ENCODE data around the gene CHST9. TPM values are rescaled to one million over a fixed set of nuclear protein-coding genes. Genes with fewer than 3 reads are reported as not detected.

Gene CHST9
- total RNA-seq, 1 experiment from 2014 or later: 3.5 TPM

DNA sequence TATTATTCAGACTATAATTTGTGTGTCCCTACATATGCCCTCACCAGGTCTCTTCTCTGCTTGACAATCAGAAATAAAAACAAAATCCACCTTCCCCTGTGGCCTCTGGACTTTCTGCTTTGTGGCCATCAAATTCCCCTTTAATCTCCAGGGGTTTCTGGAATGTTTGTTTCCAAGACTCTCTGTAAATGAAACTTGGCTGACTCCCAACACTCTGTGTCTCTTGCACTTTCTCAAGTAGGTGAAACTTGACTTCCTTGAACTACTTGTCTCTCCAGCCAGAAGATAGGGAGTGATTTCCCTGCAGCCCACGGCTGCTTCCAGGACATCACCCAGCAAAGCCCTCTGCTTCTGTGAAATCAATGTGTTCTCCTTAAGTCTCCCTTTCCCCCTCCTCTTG lies 265.5 kb downstream of the CHST9 start:
- Histone ChIP-seq H2BK120ac (ENCODE audit: low read depth, low read length, poor library complexity, severe bottlenecking) (no peak overlapping the region), H2BK15ac (ENCODE audit: low read depth, low read length) (no peak overlapping the region), H3K27ac (ENCODE audit: insufficient read length, low read depth, low read length) (no peak overlapping the region), H4K8ac (replicated peaks; ENCODE audit: insufficient read length, low read depth, low read length) (no peak overlapping the region), H4K91ac (ENCODE audit: insufficient read length, low read depth, low read length) (no peak overlapping the region), H4K5ac (ENCODE audit: insufficient read length, low read depth, low read length) (no peak overlapping the region), H2BK5ac (ENCODE audit: insufficient read length, low read length) (no peak overlapping the region), H2AFZ (ENCODE audit: low read length) (no peak overlapping the region), H3K9me3 (ENCODE audit: control insufficient read depth, low read depth, low read length) (no peaks in the 10 kb centered on the region), H3K14ac (ENCODE audit: insufficient read depth, low read length) (no peak overlapping the region), H3K23me2 (ENCODE audit: insufficient read length, low read depth, low read length, poor library complexity, severe bottlenecking) (no peaks in the 10 kb centered on the region), H3K4me2 (ENCODE audit: insufficient read depth, insufficient read length, low read length) (no peak overlapping the region), H3K23ac (ENCODE audit: insufficient read length, low read depth, low read length) (no peak overlapping the region), H3K9ac (ENCODE audit: extremely low read depth, insufficient read length, low read length) (no peak overlapping the region), H3K79me1 (ENCODE audit: insufficient read depth, low read depth, low read length, poor library complexity, severe bottlenecking) (no peaks in the 10 kb centered on the region), H3K56ac (ENCODE audit: insufficient read length, low read depth, low read length) (no peak overlapping the region), H3K79me2 (ENCODE audit: insufficient read depth, low read length) (no peaks in the 10 kb centered on the region), H3K27me3 (ENCODE audit: insufficient read depth, low read length) (no peaks in the 10 kb centered on the region), H2BK12ac (ENCODE audit: insufficient read length, low read depth, low read length) (no peak overlapping the region), H2AK5ac (ENCODE audit: insufficient read length, low read length) (no peak overlapping the region), H2BK20ac (ENCODE audit: low read depth, low read length, poor library complexity, severe bottlenecking) (no peak overlapping the region), H3K4me1 (ENCODE audit: insufficient read depth, low read length) (no peaks in the 10 kb centered on the region), H3K18ac (ENCODE audit: insufficient read length, low read depth, low read length) (no peak overlapping the region), H3K4ac (ENCODE audit: low read depth, low read length) (no peak overlapping the region), H4K20me1 (ENCODE audit: control insufficient read depth, insufficient read depth, insufficient read length) (no peaks in the 10 kb centered on the region), H3T11ph (ENCODE audit: low read length) (no peak overlapping the region)
- H3K4me1 Mint-ChIP-seq: peaks cover 0 to 6% of the 10 kb centered on the region in 2 experiments; a peak in 1 of 4 replicates
- no peak overlapping the region for H3K4me3 Mint-ChIP-seq
- no peak for DNase-seq
- H3K9me3 Mint-ChIP-seq: peaks cover 9 to 12% of the 10 kb centered on the region in 2 experiments; a peak in 4 of 5 replicates
- TF ChIP-seq, protein P1, sequence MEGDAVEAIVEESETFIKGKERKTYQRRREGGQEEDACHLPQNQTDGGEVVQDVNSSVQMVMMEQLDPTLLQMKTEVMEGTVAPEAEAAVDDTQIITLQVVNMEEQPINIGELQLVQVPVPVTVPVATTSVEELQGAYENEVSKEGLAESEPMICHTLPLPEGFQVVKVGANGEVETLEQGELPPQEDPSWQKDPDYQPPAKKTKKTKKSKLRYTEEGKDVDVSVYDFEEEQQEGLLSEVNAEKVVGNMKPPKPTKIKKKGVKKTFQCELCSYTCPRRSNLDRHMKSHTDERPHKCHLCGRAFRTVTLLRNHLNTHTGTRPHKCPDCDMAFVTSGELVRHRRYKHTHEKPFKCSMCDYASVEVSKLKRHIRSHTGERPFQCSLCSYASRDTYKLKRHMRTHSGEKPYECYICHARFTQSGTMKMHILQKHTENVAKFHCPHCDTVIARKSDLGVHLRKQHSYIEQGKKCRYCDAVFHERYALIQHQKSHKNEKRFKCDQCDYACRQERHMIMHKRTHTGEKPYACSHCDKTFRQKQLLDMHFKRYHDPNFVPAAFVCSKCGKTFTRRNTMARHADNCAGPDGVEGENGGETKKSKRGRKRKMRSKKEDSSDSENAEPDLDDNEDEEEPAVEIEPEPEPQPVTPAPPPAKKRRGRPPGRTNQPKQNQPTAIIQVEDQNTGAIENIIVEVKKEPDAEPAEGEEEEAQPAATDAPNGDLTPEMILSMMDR (conservative IDR thresholded peaks at IDR 0.05): no peak
- peaks cover 0 to 13% (median 12%) of the 10 kb centered on the region in 3 experiments; a peak in 5 of 7 replicates for H3K36me3 Mint-ChIP-seq (ENCODE audit: insufficient read depth in 1 of 3, low read depth in 3 of 3)
- no peaks in the 10 kb centered on the region for H3K27me3 Mint-ChIP-seq (ENCODE audit: low read depth)
- H3K27ac Mint-ChIP-seq: no peak overlapping the region
- WGBS (ENCODE audit: extremely low coverage, insufficient read length, low lambda C conversion rate): no CpG with 5 or more reads among the region's 1 CpG

Data from H9 (cell line).